Measurements from ENCODE around the gene CDCA4.

DNA sequence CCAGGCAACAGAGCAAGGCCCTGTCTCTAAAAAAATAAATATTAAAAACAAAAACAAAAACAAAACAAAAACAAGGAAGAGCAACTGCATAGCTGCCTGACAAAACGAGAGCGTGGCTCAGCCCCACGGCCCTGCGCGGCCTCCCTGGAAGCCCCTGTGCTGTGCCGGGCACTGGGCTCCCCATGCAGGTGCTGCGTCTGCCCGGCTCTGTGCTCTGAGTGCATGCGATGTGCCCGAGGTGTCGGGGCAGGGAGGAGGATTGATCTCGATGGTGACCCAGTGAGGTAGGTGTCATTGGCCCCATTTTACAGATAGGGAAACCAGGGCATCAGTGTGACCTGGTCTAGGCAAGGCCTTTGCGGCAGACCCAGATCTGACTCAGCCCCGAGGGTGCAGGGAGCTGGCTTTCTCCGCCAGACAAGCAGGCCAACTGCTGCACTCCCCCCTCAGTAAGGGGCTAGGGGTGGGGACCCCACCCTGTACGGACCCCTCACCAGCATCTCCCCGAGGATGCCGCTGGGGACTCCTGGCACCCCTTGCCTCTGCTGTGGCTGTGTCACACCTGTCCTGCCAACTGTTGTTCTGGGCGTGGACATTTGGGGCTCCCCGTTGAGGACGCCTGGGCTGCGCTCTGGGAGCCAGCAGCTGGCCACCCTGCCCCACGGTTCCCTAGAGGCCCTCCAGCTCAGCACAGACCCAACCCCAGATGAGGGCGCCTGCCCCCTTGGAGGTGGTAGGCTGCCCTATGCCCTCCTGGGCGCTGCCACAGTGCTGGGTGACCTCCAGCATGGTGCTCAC lies 29.1 kb upstream of the CDCA4 start:
- TF ChIP-seq GATA2 (IDR thresholded peaks at IDR 0.05; ENCODE audit: low read depth, low read length) (no peak), GATA3 (IDR thresholded peaks at IDR 0.05; ENCODE audit: low read depth, low read length) (no peak)

All from SH-SY5Y (cell line).